GM18499 (cell line): ENCODE results near the gene RAD50.
"Not testable (repeated sequence)": the region's sequence is repeated elsewhere in the genome, so short reads cannot be mapped to it uniquely, and the experiment has no call there.

Source experiments
- ATAC-seq: cut with Tn5 transposase; IDR thresholded peaks from one replicate; pipeline ENCODE4 v1.9.1; 2021; ENCODE audit warnings: moderate number of reproducible peaks; ENCODE audit not compliant: insufficient read depth, unreplicated experiment

Gene RAD50

DNA sequence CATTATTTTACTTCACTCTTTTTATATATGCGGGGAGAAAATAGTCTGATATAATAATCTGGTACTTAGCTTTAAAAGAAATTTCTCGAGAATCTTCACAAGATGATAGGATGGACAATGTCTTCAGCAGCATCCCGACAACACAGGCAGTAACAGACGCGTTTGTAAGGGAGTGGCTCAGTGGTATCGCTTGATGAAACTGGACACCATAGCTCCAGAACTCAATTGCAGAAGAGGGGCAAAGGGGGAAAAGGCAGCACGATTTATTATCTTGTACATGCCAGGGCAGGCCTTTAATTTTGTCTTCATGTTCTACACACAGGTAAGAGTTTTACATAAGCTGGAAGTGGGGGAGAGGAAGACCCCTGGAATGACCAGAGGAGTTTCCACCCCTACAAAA, 132.7 kb downstream of the RAD50 start:
- no peak for ATAC-seq

DNA sequence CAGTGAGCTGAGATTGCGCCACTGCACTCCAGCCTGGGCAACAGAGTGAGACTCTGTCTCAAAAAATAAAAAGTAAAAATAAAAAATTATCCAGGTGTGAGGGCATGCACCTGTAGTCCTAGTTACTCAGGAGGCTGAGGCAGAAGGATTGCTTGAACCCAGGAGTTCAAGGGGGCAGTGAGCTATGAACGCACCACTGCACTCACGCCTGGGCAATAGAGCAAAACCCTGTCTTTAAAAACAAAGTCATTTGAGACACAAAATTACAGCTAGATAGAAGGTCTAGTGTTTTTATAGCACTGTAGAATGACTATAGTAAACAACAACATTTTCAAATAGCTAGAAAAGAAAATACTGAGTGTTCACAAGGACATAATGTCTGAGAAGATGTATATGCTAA, 133.4 kb downstream of the RAD50 start:
- ATAC-seq: no peak

DNA sequence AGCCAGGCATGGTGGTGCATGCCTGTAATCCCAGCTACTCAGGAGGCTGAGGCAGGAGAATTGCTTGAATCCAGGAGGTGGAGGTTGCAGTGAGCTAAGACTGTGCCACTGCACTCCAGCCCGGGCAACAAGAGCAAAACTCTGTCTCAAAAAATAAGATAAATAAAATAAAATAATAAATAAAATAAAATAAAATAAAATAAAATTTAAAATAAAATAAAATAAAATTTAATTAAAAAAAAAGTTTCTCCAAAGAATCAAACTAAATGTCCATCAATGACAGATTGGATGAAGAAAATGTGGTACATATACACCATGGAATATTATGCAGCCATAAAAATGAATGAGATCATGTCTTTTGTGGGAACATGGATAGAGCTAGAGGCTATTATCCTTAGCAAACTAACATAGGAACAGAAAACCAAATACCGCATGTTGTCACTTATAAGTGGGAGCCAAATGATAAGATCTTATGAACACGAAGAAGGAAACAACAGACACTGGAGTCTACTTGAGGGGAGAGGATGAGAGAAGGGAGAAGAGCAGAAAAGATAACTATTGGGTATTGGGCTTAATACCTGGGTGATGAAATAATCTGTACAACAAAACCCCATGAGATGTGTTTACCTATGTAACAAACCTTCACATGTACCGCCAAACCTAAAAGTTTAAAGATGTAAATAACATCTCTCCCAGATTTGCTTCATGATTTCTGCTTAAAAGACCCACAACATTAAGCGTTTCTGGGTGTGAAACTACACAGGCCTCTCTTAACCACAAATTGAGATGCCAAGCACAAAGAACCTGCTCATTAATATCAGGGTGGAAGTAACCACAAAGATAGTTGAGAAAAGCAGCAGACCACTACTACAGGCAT, 135.2 kb downstream of the RAD50 start:
- ATAC-seq: not testable (repeated sequence)

DNA sequence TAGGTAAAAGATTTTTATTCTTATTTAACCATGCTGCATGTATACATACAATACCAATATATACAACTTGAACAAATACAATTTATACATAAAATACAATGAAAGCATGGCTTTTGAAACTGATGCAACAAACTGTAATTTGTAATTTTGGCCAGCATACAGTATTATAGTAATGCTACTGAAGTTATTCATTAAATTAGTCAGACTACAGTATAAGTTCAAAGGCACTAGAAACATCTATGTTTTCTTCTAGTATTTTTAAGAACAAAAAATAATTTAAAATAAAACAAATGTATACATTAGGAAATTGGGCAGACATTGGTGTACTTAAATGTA, 135.8 kb downstream of the RAD50 start:
- no peak for ATAC-seq
